HG02759 (cell line): ENCODE data around the gene PRKN.

ENCODE experiments used
- ATAC-seq: cut with Tn5 transposase; IDR thresholded peaks from one replicate; pipeline ENCODE4 v1.9.1; 2021; ENCODE audit warnings: mild to moderate bottlenecking, moderate library complexity; ENCODE audit not compliant: unreplicated experiment

Gene PRKN

GRCh38 chr6:162200945-162201690 is 526.4 kb downstream of the PRKN start:
- no peak for ATAC-seq

- no peak for ATAC-seq
Measured at GRCh38 chr6:162200041-162200440, 527.5 kb downstream of the PRKN start.

GRCh38 chr6:162198925-162199324 is 528.6 kb downstream of the PRKN start:
- ATAC-seq = no peak

GRCh38 chr6:162198076-162198475 is 529.5 kb downstream of the PRKN start:
- no peak for ATAC-seq

- no peak for ATAC-seq
Measured at GRCh38 chr6:162195441-162195840, 532.1 kb downstream of the PRKN start.

- ATAC-seq = no peak
Measured at GRCh38 chr6:162190981-162191380, 536.6 kb downstream of the PRKN start.

- ATAC-seq = no peak
Measured at GRCh38 chr6:162187168-162187935, 540.2 kb downstream of the PRKN start.

GRCh38 chr6:162184465-162184864 is 543.1 kb downstream of the PRKN start:
- no peak for ATAC-seq

- ATAC-seq = no peak
Measured at GRCh38 chr6:162181741-162182401, 545.7 kb downstream of the PRKN start.

- no peak for ATAC-seq
Measured at GRCh38 chr6:162181111-162181510, 546.5 kb downstream of the PRKN start.

GRCh38 chr6:162179196-162179951 is 548.2 kb downstream of the PRKN start:
- no peak for ATAC-seq

- no peak for ATAC-seq
Measured at GRCh38 chr6:162178666-162179065, 548.9 kb downstream of the PRKN start.

- ATAC-seq = no peak
Measured at GRCh38 chr6:162178266-162178665, 549.3 kb downstream of the PRKN start.

- ATAC-seq = no peak
Measured at GRCh38 chr6:162177746-162178145, 549.8 kb downstream of the PRKN start.

- ATAC-seq = no peak
Measured at GRCh38 chr6:162173466-162173865, 554.1 kb downstream of the PRKN start.

GRCh38 chr6:162165479-162165878 is 562.1 kb downstream of the PRKN start:
- ATAC-seq = no peak

- no peak for ATAC-seq
Measured at GRCh38 chr6:162157167-162157870, 570.2 kb downstream of the PRKN start.

- ATAC-seq = no peak
Measured at GRCh38 chr6:162156146-162156545, 571.4 kb downstream of the PRKN start.

GRCh38 chr6:162154930-162155329 is 572.6 kb downstream of the PRKN start:
- no peak for ATAC-seq

- ATAC-seq = no peak
Measured at GRCh38 chr6:162154001-162154400, 573.6 kb downstream of the PRKN start.
